GM12891 (cell line): ENCODE data around the gene MBD4. TPM values are rescaled to one million over a fixed set of nuclear protein-coding genes. Genes with fewer than 3 reads are reported as not detected.
"Not testable (repeated sequence)": the region's sequence is repeated elsewhere in the genome, so short reads cannot be mapped to it uniquely, and the experiment has no call there.

Experiments used
- DNase-seq: peaks from one replicate; pipeline ENCODE4 v3.0.0; 2011; ENCODE audit warnings: low spot score; ENCODE audit not compliant: insufficient read length
- FAIRE-seq: peaks from 2 replicates; lab custom pipeline; 2011; peaks lifted over from hg19 to GRCh38; lab: Jason Lieb, UNC
- PAX5 ChIP-seq: IDR thresholded peaks from 2 replicates; pipeline ENCODE4 v1.6.1; 2011; ENCODE audit warnings: low read length, moderate library complexity, mild to moderate bottlenecking; ENCODE audit not compliant: insufficient read depth, severe bottlenecking
- POLR2A ChIP-seq: IDR thresholded peaks from 2 replicates; pipeline ENCODE4 v1.6.1; 2011; ENCODE audit warnings: low read depth, low read length, control low read depth
- POLR2AphosphoS5 ChIP-seq: IDR thresholded peaks from 2 replicates; pipeline ENCODE4 v1.6.1; 2011; ENCODE audit warnings: low read depth, low read length, control low read depth
- POU2F2 ChIP-seq: IDR thresholded peaks from 2 replicates; pipeline ENCODE4 v1.6.1; 2011; ENCODE audit warnings: low read depth, mild to moderate bottlenecking, control low read depth, low read length, moderate library complexity
- SPI1 ChIP-seq: IDR thresholded peaks from 2 replicates; pipeline ENCODE4 v1.6.1; 2011; ENCODE audit warnings: low read depth, low read length, control low read depth
- TAF1 ChIP-seq: IDR thresholded peaks from 2 replicates; pipeline ENCODE4 v1.6.1; 2011; ENCODE audit warnings: low read depth, low read length, control low read depth
- polyA plus RNA-seq: library from polyadenylated mRNA; unstranded; fragments of >200 nt; gene quantifications from one replicate; pipeline ENCODE4 v1.2.1, GENCODE V29; 2012; ENCODE audit warnings: low read depth, missing spikeins, inconsistent platforms; ENCODE audit not compliant: missing spikeins

MBD4 gene
- polyA plus RNA-seq: 26.5 TPM

GRCh38 chr3:129439817-129440617 lies at the start of gene MBD4, which contains the start of gene IFT122:
Gene MBD4, minus strand, starts transcription at chr3:129439948. Its CDS starts 115 bp downstream, at chr3:129439833.
Gene IFT122, plus strand, starts transcription at chr3:129440224. Its CDS starts 107 bp downstream, at chr3:129440331.
- TF ChIP-seq PAX5: no peak
- peak; percentile 95 for TF ChIP-seq TAF1
- TF ChIP-seq SPI1: no peak
- TF ChIP-seq POLR2A: peak; percentile 83
- TF ChIP-seq POLR2AphosphoS5: peak; percentile 89
- 0 out of 2 replicates have a peak, but pooled peaks have one; percentile 61 for TF ChIP-seq POU2F2
- FAIRE-seq (peak; percentile 99), DNase-seq (peak; percentile 91)

DNA sequence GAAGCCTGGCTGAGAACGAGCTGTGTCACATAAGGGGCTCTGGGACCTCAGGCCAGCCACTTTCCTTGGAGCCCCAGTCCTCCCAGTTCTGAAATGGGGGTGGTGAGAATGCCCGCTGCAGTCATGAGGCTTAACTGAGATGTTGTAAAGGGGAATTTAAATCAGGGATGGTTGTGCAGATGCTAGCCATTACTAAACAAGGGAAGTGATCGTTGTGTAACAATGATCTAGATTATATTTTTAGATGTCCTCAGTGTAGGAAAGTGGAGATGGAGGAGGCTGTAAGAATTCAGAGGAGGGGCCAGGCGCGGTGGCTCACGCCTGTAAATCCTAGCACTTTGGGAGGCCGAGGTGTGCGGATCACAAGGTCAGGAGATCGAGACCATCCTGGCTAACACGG lies 49.5 kb upstream of the MBD4 start:
- not testable (repeated sequence) for FAIRE-seq, DNase-seq

GRCh38 chr3:129487868-129488335 lies 48.2 kb upstream of the MBD4 start:
- DNase-seq, FAIRE-seq: not testable (repeated sequence)

DNA sequence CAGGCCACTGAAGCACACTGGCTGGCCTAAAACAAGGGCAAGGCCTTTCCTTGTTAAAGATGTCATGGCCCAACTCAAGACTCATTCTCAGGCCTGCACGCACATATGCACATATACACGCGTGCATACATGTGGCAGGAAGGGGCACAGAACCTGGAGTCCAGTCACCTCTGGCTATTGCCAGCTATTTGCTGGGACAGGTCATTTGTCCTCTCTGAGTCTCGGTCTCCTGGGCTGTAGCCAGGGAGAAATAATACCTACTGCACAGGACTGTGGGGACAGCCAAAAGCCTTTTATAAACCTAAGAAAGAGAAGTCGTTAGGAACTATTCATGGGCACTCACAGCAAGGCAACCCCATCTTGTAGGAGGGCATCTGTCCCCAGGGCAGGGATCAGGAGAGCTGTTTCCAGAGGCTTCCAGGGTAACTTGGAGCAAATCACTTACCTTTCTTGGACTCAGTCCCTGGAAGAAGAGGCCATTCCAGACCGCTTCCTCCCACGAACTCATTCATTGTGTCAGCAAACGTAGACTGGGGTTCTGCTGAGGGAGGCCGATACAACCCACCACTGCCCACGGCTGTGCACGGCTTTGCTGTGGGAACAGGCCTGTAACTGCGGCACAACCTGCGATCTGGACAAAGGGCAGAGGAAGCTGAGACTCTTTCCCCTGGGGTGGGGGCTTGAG lies 47.6 kb upstream of the MBD4 start:
- FAIRE-seq: no peak
- DNase-seq: no peak

DNA sequence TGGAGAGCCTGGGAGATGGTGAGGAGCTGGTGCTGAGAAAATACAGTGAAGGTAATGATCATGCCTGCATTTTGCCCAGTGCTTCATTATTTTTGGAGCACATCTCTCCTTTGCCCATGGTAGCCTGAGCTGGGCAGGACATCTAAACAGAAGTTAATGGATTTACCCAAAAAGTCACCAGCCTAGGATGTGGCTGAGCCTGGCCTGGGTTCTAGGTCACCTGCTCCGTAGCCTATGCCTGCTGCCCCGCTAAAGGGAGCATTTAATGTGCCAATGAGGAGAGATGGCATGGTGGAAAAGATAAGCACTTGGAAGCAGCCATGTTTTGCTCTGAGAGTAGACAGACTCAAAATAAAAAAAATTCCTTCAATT lies 46.9 kb upstream of the MBD4 start:
- FAIRE-seq: no peak
- no peak for DNase-seq
- no peak for TF ChIP-seq SPI1
- TF ChIP-seq POLR2A: no peak
- no peak for TF ChIP-seq POU2F2

More for the DNA sequence above, 47.6 kb upstream of the MBD4 start:
- TF ChIP-seq SPI1 (no peak), PAX5 (no peak)

- FAIRE-seq (no peak), DNase-seq (no peak)
- no peak for TF ChIP-seq TAF1
- TF ChIP-seq PAX5: no peak
- no peak for TF ChIP-seq POLR2A
- no peak for TF ChIP-seq SPI1
- TF ChIP-seq POU2F2: no peak
- no peak for TF ChIP-seq POLR2AphosphoS5
Measured at GRCh38 chr3:129485721-129486663, 46.2 kb upstream of the MBD4 start.

DNA sequence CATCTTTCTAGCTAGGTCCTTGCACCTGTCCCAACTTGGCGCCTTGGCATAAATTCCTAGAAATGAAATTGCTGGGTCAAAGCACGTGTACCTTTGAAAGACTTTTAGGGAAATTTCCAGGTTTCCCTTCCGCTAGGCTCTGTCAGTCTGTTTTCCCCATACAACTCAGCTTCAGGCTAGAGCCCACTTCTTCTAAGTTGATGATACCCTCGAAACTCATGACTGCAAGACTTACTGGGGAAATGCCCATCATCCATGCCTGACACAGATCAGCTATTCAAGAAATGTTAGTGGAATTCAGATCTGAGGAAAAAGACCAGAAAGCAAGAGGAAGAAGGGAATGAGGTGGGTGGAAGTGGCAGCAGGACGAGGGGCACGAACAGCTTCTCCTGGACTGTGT lies 45.4 kb upstream of the MBD4 start:
- DNase-seq, FAIRE-seq: not testable (repeated sequence)

- TF ChIP-seq PAX5 (no peak), POU2F2 (no peak), POLR2AphosphoS5 (no peak), SPI1 (no peak), POLR2A (no peak), TAF1 (no peak)
Measured at GRCh38 chr3:129483870-129484269, 44.1 kb upstream of the MBD4 start.

GRCh38 chr3:129482721-129483120 lies 43.0 kb upstream of the MBD4 start:
- DNase-seq: no peak
- FAIRE-seq: no peak
- TF ChIP-seq POLR2A (no peak), POLR2AphosphoS5 (no peak), SPI1 (no peak), PAX5 (no peak), TAF1 (no peak), POU2F2 (no peak)

More at GRCh38 chr3:129483870-129484269, 44.1 kb upstream of the MBD4 start:
- FAIRE-seq: no peak
- DNase-seq: no peak

DNA sequence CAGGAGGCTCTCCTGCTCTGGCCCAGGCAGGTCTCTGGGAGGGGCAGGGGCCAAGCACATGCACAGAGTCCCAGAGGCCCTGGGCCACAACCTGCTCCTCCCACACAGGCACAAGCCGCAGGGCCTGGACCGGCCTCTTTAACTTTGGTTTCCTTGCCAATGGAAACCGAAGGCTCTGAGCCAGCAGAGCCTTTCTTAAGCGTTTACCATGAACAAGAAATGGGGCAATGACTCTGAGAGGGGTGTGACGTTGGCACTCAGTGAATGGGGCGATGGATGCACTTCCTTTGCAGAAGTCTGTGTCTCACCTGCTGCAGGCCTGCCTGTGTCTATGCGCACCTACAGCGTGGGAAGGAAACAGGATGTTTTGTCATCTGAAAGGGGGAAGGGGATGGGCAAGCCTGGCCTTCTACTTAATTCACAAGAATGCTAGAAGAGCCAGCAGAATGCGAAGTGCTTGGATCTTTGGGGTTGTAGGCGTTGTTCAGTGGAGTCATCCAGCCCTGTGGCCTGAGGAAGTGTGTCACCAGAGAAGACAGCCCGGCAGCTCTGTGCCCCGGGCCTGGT lies 42.1 kb upstream of the MBD4 start:
- FAIRE-seq: no peak
- no peak for DNase-seq

DNA sequence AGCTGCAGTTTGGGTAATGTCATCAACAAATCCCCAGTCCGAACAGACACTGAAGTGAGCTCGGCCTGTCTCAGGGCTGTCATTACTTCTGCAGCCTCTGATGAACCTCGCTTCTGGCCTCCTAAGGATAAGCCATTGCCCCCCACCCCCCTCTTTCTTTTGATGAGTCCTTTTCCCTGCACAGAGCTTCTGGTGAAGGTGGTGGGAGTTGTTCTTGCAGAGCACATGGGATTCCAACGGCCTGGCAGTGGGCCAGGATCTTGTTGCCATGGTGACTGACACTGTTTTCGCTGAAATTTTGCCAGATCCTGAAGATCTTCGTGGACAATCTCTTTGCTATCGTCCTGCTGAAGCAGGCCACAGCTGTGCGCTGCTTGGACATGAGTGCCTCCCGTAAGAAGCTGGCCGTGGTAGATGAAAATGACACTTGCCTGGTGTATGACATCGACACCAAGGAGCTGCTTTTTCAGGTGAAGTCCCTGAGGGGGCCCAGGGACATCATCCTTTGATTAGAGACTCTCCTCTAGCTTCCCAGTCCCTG lies 41.5 kb upstream of the MBD4 start:
- FAIRE-seq: not testable (repeated sequence)

More for the DNA sequence above, 42.1 kb upstream of the MBD4 start:
- TF ChIP-seq POU2F2: no peak
- no peak for TF ChIP-seq POLR2A
- no peak for TF ChIP-seq SPI1

More for the DNA sequence above, 41.5 kb upstream of the MBD4 start:
- DNase-seq: not testable (repeated sequence)
